Muscle of leg (tissue), 11 donors: ENCODE results near the gene ANXA3. TPM values are rescaled to one million over a fixed set of nuclear protein-coding genes. Genes with fewer than 3 reads are reported as not detected.

Experiments
- DNase-seq: peaks from one replicate; pipeline ENCODE4 v3.0.0; 2013
- H3K27ac ChIP-seq: one replicate; pipeline ENCODE4 v1.5.1; 2013; ENCODE audit warnings: mild to moderate bottlenecking, low read length, control low read depth
- H3K27me3 ChIP-seq: one replicate; pipeline ENCODE4 v1.6.1; 2013; ENCODE audit warnings: low read length; ENCODE audit not compliant: control insufficient read depth, insufficient read depth
- H3K36me3 ChIP-seq: one replicate; pipeline ENCODE4 v1.6.1; 2013; ENCODE audit warnings: low read length; ENCODE audit not compliant: control insufficient read depth, insufficient read depth
- H3K4me1 ChIP-seq: one replicate; pipeline ENCODE4 v1.6.1; 2013; ENCODE audit warnings: low read length; ENCODE audit not compliant: control insufficient read depth, insufficient read depth
- H3K4me3 ChIP-seq: one replicate; pipeline ENCODE4 v1.5.1; 2013; ENCODE audit warnings: low read length, control low read depth
- H3K9me3 ChIP-seq: replicated peaks from 2 replicates; pipeline ENCODE4 v1.6.1; 2013; ENCODE audit warnings: low read depth, low read length; ENCODE audit not compliant: control insufficient read depth
- WGBS: methylation state at CpG from one replicate; pipeline ENCODE4 v1.1.5; 2013; ENCODE audit warnings: missing lambda C conversion rate; ENCODE audit not compliant: insufficient coverage; 5-methylcytosine and 5-hydroxymethylcytosine counted together
- polyA plus RNA-seq, 8 donors: library from polyadenylated mRNA; unstranded; fragments of 120-200 nt; gene quantifications; one replicate each; pipeline versions ENCODE4 v1.2.1 to v1.2.3, GENCODE V29; 2013; ENCODE audit warnings: inconsistent platforms in 1 of 8, low replicate concordance in 1 of 8; ENCODE audit not compliant: insufficient read length in 8 of 8, insufficient read depth in 1 of 8
- total RNA-seq: library from RNA; stranded (reverse); fragments of 120-200 nt; gene quantifications from one replicate; pipeline ENCODE4 v1.2.4, GENCODE V29; 2013

Gene ANXA3
- total and polyA plus RNA-seq, 9 donors: 6.0 to 15.9 (median 8.4) TPM

DNA sequence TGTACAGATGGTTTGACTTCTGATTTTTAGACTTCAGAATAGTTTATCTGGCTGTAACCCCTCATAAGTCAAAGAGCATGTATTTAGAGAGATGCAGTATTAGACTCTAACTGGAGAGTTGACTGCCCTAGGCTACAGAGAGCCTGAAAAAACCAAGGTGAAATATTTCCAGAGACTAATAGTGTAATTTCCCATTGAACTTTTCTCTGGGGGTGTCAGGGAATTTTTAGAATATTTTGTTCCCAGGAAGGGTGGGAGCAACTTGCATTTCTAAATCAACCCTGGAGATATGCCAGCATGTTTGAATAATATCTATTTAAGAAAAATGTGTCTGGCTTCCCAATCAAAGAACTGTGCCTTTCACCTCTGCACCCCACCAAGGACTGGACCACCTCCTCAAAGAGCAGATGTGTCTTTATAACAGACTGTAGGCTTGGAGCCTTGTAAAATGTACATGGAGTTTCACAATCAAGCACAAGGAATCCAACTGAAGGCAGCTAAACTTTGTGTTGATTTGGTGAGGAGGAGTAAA lies 2.0 kb downstream of the ANXA3 start:
- Histone ChIP-seq H3K4me3 (no peak overlapping the region), H3K4me1 (peaks cover 10% of the 10 kb centered on the region), H3K36me3 (no peaks in the 10 kb centered on the region), H3K27me3 (peaks cover 9% of the 10 kb centered on the region), H3K9me3 (no peaks in the 10 kb centered on the region), H3K27ac (no peak overlapping the region)
- DNase-seq: no peak

DNA sequence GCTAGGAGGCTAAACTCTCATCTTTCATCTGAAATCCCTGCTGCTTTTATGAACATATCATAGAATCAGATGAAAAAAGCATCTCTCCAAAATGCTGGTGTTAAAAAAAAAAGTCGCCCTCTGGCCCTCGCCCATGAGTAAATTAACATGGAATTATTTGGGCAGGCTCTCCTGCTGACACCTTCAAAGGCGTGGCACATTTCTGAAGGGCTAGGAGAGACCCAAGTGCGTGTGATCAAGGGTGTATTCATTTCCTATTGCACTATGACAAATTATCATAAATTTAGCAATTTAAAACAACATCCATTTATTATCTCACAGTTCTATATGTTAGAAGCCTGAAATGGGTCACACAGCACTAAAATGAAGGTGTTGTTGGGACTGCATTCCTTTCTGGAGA lies 5.1 kb downstream of the ANXA3 start:
- H3K27ac ChIP-seq: no peak overlapping the region
- H3K9me3 ChIP-seq: no peaks in the 10 kb centered on the region
- peaks cover 5% of the 10 kb centered on the region for H3K4me1 ChIP-seq
- H3K27me3 ChIP-seq: peaks cover 3% of the 10 kb centered on the region
- DNase-seq: no peak
- WGBS: no CpG with 5 or more reads among the region's 4 CpGs
- no peaks in the 10 kb centered on the region for H3K36me3 ChIP-seq
- no peak overlapping the region for H3K4me3 ChIP-seq

DNA sequence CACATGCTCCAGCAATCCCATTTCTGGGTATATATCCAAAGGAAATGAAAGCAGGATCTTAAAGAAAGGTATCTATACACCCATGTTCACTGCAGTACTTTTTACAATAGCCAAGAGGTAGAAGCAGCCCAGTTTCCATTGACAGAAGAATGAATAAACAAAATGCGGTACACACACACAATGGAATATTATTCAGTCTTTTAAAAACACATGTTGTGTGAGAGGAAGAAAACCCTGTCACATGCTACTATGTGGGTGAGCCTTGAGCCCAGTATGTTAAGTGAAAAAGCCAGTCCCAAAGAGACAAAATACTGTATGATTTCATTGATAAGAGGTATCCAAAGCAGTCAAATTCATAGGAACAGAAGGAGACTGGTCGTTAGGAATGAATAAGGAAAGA lies 6.3 kb downstream of the ANXA3 start:
- H3K4me3 ChIP-seq: no peak overlapping the region
- peaks cover 2% of the 10 kb centered on the region for H3K4me1 ChIP-seq
- no peaks in the 10 kb centered on the region for H3K36me3 ChIP-seq
- DNase-seq: no peak
- H3K27me3 ChIP-seq: no peaks in the 10 kb centered on the region
- H3K27ac ChIP-seq: no peak overlapping the region
- no peaks in the 10 kb centered on the region for H3K9me3 ChIP-seq
- WGBS: no CpG with 5 or more reads among the region's 2 CpGs

DNA sequence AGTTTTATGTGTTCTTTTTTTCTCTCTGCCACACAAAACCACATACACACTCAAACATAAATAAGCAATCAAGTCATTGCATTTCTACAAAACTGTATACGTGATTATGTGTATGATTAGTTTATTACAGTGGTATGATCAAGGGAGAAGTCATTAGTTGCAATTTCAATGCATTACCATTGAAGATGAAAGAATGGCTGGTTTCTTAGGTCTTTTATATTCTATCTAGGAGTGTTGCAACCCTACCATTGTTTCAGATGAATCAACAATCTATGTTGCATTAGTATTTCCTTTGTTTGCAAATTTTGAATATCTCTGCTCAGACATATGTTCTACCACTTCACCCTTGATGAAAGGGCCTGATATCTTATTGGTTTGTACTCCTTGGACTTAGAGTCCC lies 6.8 kb downstream of the ANXA3 start:
- no peak overlapping the region for H3K4me3 ChIP-seq
- no peak overlapping the region for H3K27ac ChIP-seq
- H3K27me3 ChIP-seq: no peaks in the 10 kb centered on the region
- no peaks in the 10 kb centered on the region for H3K4me1 ChIP-seq
- no peak for DNase-seq
- no peaks in the 10 kb centered on the region for H3K36me3 ChIP-seq
- no peaks in the 10 kb centered on the region for H3K9me3 ChIP-seq
- no CpG with 5 or more reads among the region's 1 CpG for WGBS

DNA sequence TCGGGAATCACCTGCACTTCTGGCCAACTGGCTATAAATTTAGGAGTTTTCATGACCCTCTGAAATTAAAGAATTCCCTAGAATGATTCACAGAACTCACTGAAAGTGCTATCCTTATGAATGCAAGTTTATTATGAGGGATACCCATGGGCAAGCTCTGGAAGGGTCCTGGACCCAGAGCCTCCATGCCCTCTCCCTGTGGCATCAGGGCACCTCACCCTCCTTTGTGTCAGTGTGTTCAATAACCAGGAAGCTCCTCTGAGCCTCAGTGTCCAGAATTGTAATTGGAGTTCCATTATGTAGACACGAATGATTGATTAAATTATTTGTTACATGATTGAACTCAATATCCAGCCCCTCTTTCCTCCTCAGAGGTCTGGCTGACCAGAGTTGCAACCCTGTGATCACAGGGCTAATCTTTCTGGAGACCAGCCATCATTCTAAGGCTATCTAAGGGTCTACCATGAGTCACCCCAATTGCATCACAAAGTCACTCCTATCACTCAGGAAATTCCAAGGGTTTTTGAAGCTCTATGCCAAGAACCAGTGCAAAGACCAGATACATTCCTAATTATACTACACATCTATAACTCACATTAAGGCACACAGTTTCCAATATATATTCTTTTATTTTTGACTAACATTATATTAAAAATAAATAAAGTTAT lies 8.9 kb downstream of the ANXA3 start:
- Histone ChIP-seq H3K27ac (no peak overlapping the region), H3K4me3 (no peak overlapping the region), H3K4me1 (no peaks in the 10 kb centered on the region), H3K9me3 (no peaks in the 10 kb centered on the region), H3K36me3 (no peaks in the 10 kb centered on the region), H3K27me3 (no peaks in the 10 kb centered on the region)
- DNase-seq: no peak
- WGBS: 40% methylated on average over 1 of the region's 2 CpGs

DNA sequence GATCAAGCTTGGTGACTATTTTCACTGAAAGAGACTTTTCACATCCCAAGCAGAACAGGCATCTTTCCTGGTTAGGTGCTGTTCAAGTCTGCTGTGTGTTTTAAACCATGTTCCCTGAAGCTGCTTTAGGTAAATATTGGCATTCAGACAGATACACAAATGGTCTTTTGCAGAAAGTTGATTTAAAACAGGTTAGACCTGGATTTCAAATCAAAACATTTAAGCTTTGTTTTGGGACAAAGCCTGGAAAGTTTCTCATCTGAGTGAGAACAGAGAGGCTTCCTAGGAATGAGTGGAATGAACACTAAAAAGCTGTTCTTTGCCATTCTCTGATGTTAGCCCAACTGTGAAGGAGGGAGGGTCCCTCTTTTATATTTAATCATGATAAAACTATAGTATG lies 10.1 kb downstream of the ANXA3 start:
- Histone ChIP-seq H3K4me1 (no peaks in the 10 kb centered on the region), H3K27ac (no peak overlapping the region)
- peak; percentile 61 for DNase-seq

DNA sequence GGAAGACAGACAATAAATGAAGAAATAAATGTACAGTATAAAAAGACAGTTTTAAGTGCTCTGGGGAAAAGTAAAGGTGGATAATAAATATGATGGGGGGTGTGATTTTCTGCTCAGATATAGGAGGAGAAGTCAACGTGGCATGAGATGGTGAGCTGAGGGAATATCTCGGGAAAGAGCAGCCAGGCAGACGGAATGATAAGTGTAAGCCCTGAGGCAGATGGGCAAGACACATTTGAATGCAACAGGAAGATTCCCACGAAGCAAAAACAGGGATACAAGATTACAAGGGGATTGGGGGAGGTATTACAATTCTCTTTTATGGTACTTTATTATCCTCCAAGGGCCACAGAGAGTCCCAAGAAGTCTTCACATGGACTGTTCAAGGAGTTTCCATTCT lies 11.1 kb downstream of the ANXA3 start:
- 50% methylated on average over 3 of the region's 4 CpGs for WGBS
- Histone ChIP-seq H3K9me3 (no peaks in the 10 kb centered on the region), H3K36me3 (no peaks in the 10 kb centered on the region), H3K27ac (no peak overlapping the region), H3K27me3 (no peaks in the 10 kb centered on the region), H3K4me1 (no peaks in the 10 kb centered on the region), H3K4me3 (no peak overlapping the region)
- DNase-seq: no peak

More for the DNA sequence above, 10.1 kb downstream of the ANXA3 start:
- Histone ChIP-seq H3K9me3 (no peaks in the 10 kb centered on the region), H3K4me3 (no peak overlapping the region), H3K36me3 (no peaks in the 10 kb centered on the region), H3K27me3 (no peaks in the 10 kb centered on the region)

DNA sequence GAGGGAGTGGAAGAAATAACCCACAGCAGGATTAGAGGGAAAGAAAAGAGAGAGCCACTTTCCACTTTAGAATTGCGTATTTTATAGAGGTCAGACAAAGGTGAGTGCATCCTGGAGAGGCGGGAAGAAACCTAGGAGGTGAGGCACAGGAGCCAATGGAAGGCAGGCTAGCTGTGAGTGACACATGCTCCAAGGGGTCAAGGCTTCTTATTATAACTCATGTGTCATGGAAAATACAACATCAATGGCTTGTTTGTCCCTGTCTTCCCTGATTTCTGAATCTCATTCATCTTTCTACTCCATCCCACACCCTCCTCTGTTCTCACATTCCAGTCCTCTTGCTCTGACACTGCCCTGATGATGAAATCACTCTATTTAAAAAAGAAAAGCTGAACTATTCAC lies 14.4 kb downstream of the ANXA3 start:
- WGBS: no CpG with 5 or more reads among the region's 2 CpGs
- Histone ChIP-seq H3K36me3 (no peaks in the 10 kb centered on the region), H3K27me3 (no peaks in the 10 kb centered on the region), H3K9me3 (no peaks in the 10 kb centered on the region), H3K27ac (no peak overlapping the region), H3K4me1 (peaks cover 8% of the 10 kb centered on the region), H3K4me3 (no peak overlapping the region)
- DNase-seq: peak; percentile 27

DNA sequence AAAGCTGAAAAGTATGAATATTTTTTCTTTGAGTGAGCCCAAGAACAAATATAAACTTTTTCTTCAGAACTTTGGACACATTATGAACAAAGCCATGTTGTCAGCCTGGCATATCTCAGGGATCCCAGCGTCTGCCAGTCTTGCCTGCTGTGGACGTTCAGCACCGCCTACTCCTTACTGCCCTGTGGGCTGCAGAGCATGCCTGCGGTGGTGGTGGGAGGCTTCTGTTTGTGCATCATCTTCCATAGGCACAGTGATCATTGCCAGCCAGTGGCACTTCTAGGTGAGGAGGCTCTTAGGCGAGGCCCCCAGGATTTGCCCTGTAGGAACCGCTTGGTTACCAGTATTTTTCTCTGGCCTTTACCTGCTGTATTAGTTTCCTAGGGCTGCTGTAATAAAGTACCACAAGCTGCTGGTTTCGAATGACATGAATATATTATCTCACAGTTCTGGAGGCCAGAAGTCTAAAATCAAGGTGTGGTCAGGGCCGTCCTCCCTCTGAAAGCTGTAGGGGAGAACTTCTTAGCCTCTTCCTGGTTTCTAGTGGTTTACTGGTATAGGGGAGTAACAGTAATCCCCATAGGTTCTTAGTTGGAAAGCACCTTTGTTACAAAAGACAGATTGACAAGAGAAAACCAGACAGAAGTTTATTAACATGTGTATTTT lies 15.4 kb downstream of the ANXA3 start:
- Histone ChIP-seq H3K9me3 (no peaks in the 10 kb centered on the region), H3K27ac (no peak overlapping the region), H3K4me1 (peaks cover 8% of the 10 kb centered on the region), H3K4me3 (no peak overlapping the region), H3K27me3 (no peaks in the 10 kb centered on the region), H3K36me3 (no peaks in the 10 kb centered on the region)
- 68% methylated on average over 4 of the region's 8 CpGs for WGBS
- no peak for DNase-seq

DNA sequence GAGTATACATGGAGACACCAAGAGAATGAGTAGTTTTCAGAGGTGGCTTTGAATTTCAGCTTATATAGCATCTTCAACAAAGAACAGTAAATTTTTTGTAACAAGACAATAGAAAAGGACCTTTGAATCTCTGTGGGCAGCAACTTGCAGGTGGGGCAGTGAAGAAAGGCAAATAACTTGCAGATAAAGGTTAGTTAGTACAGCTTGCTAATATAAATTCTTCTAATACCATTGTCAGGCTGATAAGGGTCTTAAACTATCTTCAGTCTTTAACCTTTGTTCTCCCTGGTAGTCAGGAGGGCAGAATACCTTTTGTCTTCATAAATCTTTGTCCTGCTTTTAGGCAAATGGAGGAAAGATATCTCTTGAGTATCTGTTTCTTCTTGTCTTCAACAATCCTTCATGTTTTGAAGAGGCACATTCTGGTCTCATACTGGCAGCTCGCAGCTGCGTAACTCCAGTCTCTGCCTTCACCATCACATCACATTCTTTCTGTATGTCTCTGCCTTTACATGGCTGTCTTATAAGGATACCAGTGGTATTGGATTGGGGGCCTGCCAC lies 16.0 kb downstream of the ANXA3 start:
- no CpG with 5 or more reads among the region's 2 CpGs for WGBS
- Histone ChIP-seq H3K27ac (no peak overlapping the region), H3K9me3 (no peaks in the 10 kb centered on the region), H3K4me3 (no peak overlapping the region), H3K36me3 (no peaks in the 10 kb centered on the region), H3K4me1 (peaks cover 8% of the 10 kb centered on the region), H3K27me3 (no peaks in the 10 kb centered on the region)
- no peak for DNase-seq
